ENCODE results near the gene TBC1D19.

TBC1D19 gene

GRCh38 chr4:26762650-26763049, 178.8 kb downstream of the TBC1D19 start:
- TF ChIP-seq CTCF (IDR thresholded peaks at IDR 0.05; ENCODE audit: low read depth, low read length), result no peak
- Histone ChIP-seq H3K4me1 (no peaks in the 10 kb centered on the region), H3K27me3 (no peaks in the 10 kb centered on the region), H3K4me3 (ENCODE audit: low read depth, low read length) (no peak overlapping the region), H3K9me3 (no peaks in the 10 kb centered on the region), H3K36me3 (0 out of 2 replicates have a peak, but pooled peaks cover 2% of the 10 kb centered on the region)
- DNase-seq, result no peak

DNA sequence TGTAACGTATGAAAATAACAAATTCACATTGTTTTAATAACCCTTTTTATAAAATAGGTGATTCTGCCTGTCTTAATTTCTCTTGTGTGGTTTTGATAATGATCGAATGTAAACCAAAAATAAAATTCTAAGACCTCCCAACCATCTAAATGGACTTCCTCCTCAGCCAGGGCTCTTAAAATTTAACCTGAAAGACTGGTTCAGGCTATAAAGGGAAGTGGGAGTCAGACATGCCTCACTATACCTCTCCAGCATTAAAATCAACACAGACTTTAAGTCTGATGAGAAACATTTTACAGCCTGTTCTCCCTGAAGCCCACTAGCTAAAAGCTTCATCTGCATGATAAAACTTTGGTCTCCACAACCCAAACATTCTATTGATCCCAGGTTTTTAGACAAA, 179.2 kb downstream of the TBC1D19 start:
- no peaks in the 10 kb centered on the region for H3K4me1 ChIP-seq
- H3K36me3 ChIP-seq, result 0 out of 2 replicates have a peak, but pooled peaks cover 2% of the 10 kb centered on the region
- H3K9me3 ChIP-seq, result no peaks in the 10 kb centered on the region
- H3K4me3 ChIP-seq (ENCODE audit: low read depth, low read length), result no peak overlapping the region
- H3K27me3 ChIP-seq, result no peaks in the 10 kb centered on the region
- TF ChIP-seq CTCF (IDR thresholded peaks at IDR 0.05; ENCODE audit: low read depth, low read length), result no peak
- no peak for DNase-seq

GRCh38 chr4:26763648-26764047, 179.8 kb downstream of the TBC1D19 start:
- no peak for TF ChIP-seq CTCF (IDR thresholded peaks at IDR 0.05; ENCODE audit: low read depth, low read length)

DNA sequence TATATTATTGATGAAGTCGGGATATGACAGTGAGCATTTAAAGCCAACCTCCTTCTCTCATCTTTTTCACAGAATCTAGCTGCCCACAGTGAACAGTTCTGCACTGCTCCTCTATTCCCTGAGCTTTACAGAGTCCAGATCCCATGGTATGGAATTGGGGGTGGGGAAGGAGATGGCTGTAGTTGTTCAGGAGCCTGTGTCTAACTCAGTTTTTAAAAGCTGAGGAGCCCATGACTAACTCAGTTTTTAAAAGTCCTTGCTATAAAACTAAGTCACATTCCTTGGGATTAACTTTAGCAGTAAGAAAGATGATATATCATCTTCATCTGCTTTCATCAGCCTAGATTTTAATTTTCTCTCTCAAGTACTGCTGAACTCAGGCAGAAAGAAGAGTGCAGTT, 180.3 kb downstream of the TBC1D19 start:
- Histone ChIP-seq H3K4me3 (ENCODE audit: low read depth, low read length) (no peak overlapping the region), H3K9me3 (no peaks in the 10 kb centered on the region), H3K4me1 (no peaks in the 10 kb centered on the region), H3K36me3 (0 out of 2 replicates have a peak, but pooled peaks cover 2% of the 10 kb centered on the region), H3K27me3 (no peaks in the 10 kb centered on the region)
- DNase-seq, result no peak
- no peak for TF ChIP-seq CTCF (IDR thresholded peaks at IDR 0.05; ENCODE audit: low read depth, low read length)

More at GRCh38 chr4:26763648-26764047, 179.8 kb downstream of the TBC1D19 start:
- no peaks in the 10 kb centered on the region for H3K4me1 ChIP-seq
- H3K9me3 ChIP-seq, result no peaks in the 10 kb centered on the region
- DNase-seq, result no peak
- H3K36me3 ChIP-seq, result 0 out of 2 replicates have a peak, but pooled peaks cover 2% of the 10 kb centered on the region
- no peaks in the 10 kb centered on the region for H3K27me3 ChIP-seq
- no peak overlapping the region for H3K4me3 ChIP-seq (ENCODE audit: low read depth, low read length)

GRCh38 chr4:26765515-26765914, 181.6 kb downstream of the TBC1D19 start:
- Histone ChIP-seq H3K4me3 (ENCODE audit: low read depth, low read length) (no peak overlapping the region), H3K36me3 (no peaks in the 10 kb centered on the region), H3K27me3 (no peaks in the 10 kb centered on the region), H3K9me3 (no peaks in the 10 kb centered on the region), H3K4me1 (no peaks in the 10 kb centered on the region)
- TF ChIP-seq CTCF (IDR thresholded peaks at IDR 0.05; ENCODE audit: low read depth, low read length), result no peak
- no peak for DNase-seq

- Histone ChIP-seq H3K4me3 (ENCODE audit: low read depth, low read length) (no peak overlapping the region), H3K4me1 (no peaks in the 10 kb centered on the region), H3K27me3 (no peaks in the 10 kb centered on the region), H3K9me3 (no peaks in the 10 kb centered on the region), H3K36me3 (no peaks in the 10 kb centered on the region)
- DNase-seq, result no peak
- TF ChIP-seq CTCF (IDR thresholded peaks at IDR 0.05; ENCODE audit: low read depth, low read length), result no peak
These were observed 182.3 kb downstream of the TBC1D19 start for GRCh38 chr4:26766141-26766540.
